Pancreas (tissue), 10 donors: ENCODE results near the gene CTCFL. TPM values are rescaled to one million over a fixed set of nuclear protein-coding genes. Genes with fewer than 3 reads are reported as not detected.

Experiments
- ATAC-seq, 4 donors: fragments of 200-7000 bp; cut with Tn5 transposase; one replicate each; pipeline versions ENCODE4 v1.8.0 to v1.9.1; 2020; ENCODE audit warnings: mild to moderate bottlenecking in 4 of 4, moderate library complexity in 4 of 4
- DNase-seq, 6 donors: peaks; one replicate each; pipeline ENCODE4 v3.0.0-alpha.2; 2020
- FAIRE-seq: peaks from 2 replicates; lab custom pipeline; 2012; peaks lifted over from hg19 to GRCh38; lab: Jason Lieb, UNC
- H3K27ac ChIP-seq, 4 donors: fragments of 200-600 bp; sonication (generic); 1 replicate in 3 of 4; 2 replicates in 1 of 4; pipeline versions ENCODE4 v1.5.0 to v1.8.0; 2020
- H3K27me3 ChIP-seq, 4 donors: fragments of 200-600 bp; one replicate each; pipeline ENCODE4 v1.8.0; 2021
- H3K36me3 ChIP-seq, 3 donors: fragments of 200-600 bp; sonication (generic) in 1 of 3; one replicate each; pipeline versions ENCODE4 v1.5.0 to v1.8.0; 2020 to 2021
- H3K4me1 ChIP-seq, 3 donors: fragments of 200-600 bp; one replicate each; pipeline ENCODE4 v1.8.0; 2021
- H3K4me3 ChIP-seq, 4 donors: fragments of 200-600 bp; sonication (generic) in 2 of 4; one replicate each; pipeline versions ENCODE4 v1.5.0 to v1.8.0; 2020 to 2021
- H3K9me3 ChIP-seq, 4 donors: fragments of 200-600 bp; one replicate each; pipeline ENCODE4 v1.8.0; 2021
- whole genome bisulfite sequencing, 2 donors: extraction: QIAGEN DNeasy Blood & Tissue Kit; methylation state at CpG; one replicate each; pipeline ENCODE4 v1.1.7; 2013; 5-methylcytosine and 5-hydroxymethylcytosine counted together
- intact Hi-C, 3 donors: fragments of 100-400 bp; cut with DNase I; formaldehyde crosslinking; loops; one replicate each; pipeline versions ENCODE4 v1.11.1 to v1.14.2; 2022
- polyA plus RNA-seq, 2 donors: library from polyadenylated mRNA; stranded (reverse); fragments of 200-250 nt; gene quantifications; one replicate each; pipeline ENCODE4 v1.2.3, GENCODE V29; 2013
- total RNA-seq, 6 donors: library from RNA; stranded (reverse); fragmentation: NEBNext Ultra II Directional in 4 of 6; extraction: Animal tissue kit (Norgen Biotek cat#: 25700) in 4 of 6; gene quantifications; one replicate each; pipeline versions ENCODE4 v1.2.1 to v1.2.4, GENCODE V29; 2021 to 2023
- TF ChIP-seq, protein P1 (sequence below), 4 donors: fragments of 200-600 bp; sonication (generic) in 3 of 4; IDR thresholded peaks; one replicate each; pipeline versions ENCODE4 v1.5.0 to v1.8.0; 2021; ENCODE audit warnings: antibody characterized with exemption in 4 of 4
- donor health status: healthy with polysubstance abuse.
- donor health status: DM: no; HTN: no; CAD: no; lungs with moderate emphysema.
- donor health status: DM: no; HTN: no; CAD: no.
- donor health status: control.
- donor health status: control.
- donor health status: Bipolar disorder and iron deficiency.
- donor health status: DM: yes; HTN: yes; CAD: no.
- donor health status: DM: no; HTN: no; CAD: no.
- donor health status: DM: no; HTN: no; CAD: no.
- donor health status: DM: yes; HTN: yes; CAD: no.

CTCFL gene
- total and polyA plus RNA-seq, 8 donors, result 0.16 TPM; not detected in 7

DNA sequence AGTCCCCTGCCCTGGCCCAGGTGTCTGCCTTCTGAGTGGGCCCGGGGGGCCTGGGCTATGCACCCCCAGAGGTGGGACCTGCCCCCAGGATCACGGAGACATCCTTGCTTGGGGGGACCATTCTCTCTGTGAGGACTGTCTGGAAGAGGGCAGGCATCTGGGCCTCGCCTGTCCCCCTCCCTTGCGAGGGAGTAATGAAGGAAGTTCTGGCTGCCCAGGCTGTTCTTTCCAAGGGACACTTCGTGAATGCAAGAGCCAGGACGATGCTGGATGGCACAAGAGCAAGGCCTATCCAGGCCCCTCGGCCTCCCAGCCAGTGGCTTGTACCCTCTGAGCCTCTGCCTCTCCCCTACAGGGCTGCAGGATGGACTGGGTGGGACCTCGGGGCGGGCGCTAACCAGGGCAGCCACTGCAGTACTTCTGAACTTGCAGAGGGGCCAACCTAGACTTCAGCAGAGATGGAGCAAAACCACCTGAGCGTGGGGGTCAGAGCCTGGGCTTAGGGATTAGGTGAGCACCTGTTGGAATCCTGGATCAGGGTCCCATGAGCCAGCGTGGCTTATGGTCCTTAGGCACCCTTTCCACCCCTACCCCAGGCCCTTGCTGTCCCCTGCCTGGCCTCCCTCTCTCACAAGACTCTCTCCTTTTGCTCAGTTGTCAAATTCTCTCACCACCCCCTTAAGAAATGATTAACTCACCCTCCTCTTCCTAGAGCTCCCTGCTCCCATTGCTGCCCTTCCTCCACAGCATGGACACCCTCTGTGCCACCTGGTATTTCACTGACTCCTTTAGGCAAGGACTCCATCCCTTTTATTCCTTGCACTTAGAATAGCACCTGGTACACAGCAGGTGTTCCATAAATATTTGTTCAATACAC lies 53.2 kb downstream of the CTCFL start:
- Histone ChIP-seq H3K27ac (no peak overlapping the region), H3K36me3 (no peaks in the 10 kb centered on the region), H3K27me3 (no peaks in the 10 kb centered on the region), H3K4me3 (no peak overlapping the region), H3K4me1 (no peaks in the 10 kb centered on the region), H3K9me3 (no peaks in the 10 kb centered on the region)
- no peak for FAIRE-seq
- peak in 2 of 6 donors; percentile 21 to 34 for DNase-seq
- ATAC-seq, result no peak
- TF ChIP-seq, protein P1, sequence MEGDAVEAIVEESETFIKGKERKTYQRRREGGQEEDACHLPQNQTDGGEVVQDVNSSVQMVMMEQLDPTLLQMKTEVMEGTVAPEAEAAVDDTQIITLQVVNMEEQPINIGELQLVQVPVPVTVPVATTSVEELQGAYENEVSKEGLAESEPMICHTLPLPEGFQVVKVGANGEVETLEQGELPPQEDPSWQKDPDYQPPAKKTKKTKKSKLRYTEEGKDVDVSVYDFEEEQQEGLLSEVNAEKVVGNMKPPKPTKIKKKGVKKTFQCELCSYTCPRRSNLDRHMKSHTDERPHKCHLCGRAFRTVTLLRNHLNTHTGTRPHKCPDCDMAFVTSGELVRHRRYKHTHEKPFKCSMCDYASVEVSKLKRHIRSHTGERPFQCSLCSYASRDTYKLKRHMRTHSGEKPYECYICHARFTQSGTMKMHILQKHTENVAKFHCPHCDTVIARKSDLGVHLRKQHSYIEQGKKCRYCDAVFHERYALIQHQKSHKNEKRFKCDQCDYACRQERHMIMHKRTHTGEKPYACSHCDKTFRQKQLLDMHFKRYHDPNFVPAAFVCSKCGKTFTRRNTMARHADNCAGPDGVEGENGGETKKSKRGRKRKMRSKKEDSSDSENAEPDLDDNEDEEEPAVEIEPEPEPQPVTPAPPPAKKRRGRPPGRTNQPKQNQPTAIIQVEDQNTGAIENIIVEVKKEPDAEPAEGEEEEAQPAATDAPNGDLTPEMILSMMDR (IDR thresholded peaks at IDR 0.05), result no peak
- intact Hi-C loops, result no loop called here
- 57 to 73% methylated on average over 12 of the region's 12 CpGs for WGBS, 2 donors

DNA sequence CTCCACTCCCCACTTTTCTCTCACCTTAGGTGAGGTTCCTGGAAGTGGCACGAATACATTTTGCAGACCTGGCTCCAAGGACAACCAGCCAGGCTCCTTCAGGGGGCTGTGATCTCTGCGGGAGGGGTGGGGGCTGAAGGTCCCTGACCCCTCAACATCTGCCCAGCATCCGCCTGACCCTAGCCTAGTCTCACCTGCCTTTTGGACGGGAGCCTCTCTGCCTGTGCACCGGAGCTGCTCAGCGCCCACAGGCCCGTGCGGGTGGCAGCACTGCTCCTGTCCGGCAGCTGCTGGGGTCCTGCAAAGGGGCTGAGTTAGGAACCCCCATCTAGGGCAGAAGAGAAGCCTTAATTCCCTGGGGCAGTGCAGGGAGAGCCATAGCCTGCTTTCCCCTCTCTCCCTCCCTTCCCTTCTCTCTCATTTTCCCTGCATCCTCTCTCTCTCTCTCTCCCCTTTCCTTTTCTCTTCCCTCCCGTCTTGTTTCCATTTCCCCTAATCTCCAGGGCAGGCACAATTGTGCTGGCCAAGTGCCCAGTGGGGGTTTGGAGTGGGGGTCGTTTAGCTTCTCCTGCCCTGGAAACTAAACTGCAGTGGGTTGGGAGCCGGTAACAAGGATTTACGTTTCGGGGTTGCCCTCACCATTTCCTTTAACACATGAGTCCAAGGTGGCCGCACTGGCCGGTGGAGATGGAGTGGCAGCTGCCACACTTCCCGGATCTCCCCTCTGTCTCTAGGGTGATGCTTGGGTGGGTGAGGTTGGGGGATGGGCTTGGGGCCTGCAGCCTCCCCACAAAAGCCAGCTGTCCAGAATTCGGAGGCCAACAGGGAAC lies 54.1 kb downstream of the CTCFL start:
- Histone ChIP-seq H3K27me3 (no peaks in the 10 kb centered on the region), H3K4me3 (no peak overlapping the region), H3K9me3 (no peaks in the 10 kb centered on the region), H3K27ac (no peak overlapping the region), H3K4me1 (no peaks in the 10 kb centered on the region), H3K36me3 (no peaks in the 10 kb centered on the region)
- intact Hi-C loops, result no loop called here
- FAIRE-seq (no peak), ATAC-seq (no peak), DNase-seq (peak in 1 of 6 donors; percentile 47)
- TF ChIP-seq, protein P1 (IDR thresholded peaks at IDR 0.05), result no peak
- 54 to 71% methylated on average over 17 to 18 of the region's 18 CpGs for WGBS, 2 donors

DNA sequence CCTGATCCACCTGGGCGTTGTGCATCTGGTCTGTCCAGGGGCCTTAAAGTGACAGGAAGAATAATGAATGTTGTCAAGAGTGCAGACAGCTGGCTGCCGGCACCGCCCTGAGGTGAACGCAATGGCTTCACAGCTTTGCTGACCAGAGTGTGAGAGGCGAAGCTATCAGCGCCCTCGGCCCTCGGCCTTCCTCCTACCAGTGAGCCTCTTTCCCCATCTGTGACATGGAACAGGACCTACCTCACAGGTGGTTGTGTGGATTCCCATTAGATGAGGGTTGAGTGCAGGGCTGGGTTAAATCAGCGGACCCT lies 54.8 kb downstream of the CTCFL start:
- DNase-seq (no peak), FAIRE-seq (no peak), ATAC-seq (no peak)
- Histone ChIP-seq H3K27ac (no peak overlapping the region), H3K4me3 (no peak overlapping the region), H3K4me1 (no peaks in the 10 kb centered on the region), H3K27me3 (no peaks in the 10 kb centered on the region), H3K9me3 (no peaks in the 10 kb centered on the region), H3K36me3 (no peaks in the 10 kb centered on the region)
- intact Hi-C loops, result no loop called here
- 45 to 69% methylated on average over 9 of the region's 9 CpGs for WGBS, 2 donors
- TF ChIP-seq, protein P1 (IDR thresholded peaks at IDR 0.05), result no peak

DNA sequence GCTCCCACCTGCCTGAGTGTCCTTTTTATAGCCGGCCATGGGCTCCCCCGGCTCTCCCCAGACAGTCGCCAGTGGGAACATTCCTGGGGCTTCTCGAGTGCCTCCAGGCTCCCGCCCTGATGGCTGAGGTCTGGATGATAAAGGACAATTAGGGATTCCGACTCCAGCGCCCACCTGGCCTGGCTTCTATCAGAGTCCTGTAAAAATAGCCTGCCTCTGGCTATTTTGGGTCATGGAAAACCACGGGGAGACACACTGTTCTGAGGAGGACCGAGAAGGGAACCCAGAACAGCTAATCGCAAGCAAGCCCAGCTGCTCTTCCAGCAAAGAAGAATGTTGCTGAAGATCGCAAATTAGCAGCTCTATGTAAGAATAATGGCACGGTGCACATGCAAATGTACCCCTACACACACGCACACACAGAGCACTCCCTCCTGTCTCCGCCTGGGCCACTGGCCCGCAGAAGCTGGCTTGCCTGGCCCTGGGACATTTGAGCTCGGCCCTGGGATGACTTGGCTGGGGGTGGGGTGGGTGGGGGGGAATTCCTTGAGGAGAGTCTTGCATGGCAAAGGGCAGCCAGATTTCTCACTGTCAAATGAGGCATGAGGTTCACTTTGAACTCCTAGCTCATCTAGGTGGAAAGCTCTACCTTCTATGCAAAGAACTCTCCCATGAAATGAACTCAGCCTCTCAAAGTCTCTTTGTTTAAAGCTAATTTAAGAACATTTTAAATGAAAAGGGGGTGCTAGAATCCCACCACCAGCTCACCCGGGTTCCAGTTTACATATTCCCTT lies 55.3 kb downstream of the CTCFL start:
- DNase-seq (peak in 1 of 6 donors; percentile 31), ATAC-seq (no peak), FAIRE-seq (no peak)
- intact Hi-C loops, result no loop called here
- no peaks in the 10 kb centered on the region for H3K4me1 ChIP-seq
- no peaks in the 10 kb centered on the region for H3K36me3 ChIP-seq
- H3K9me3 ChIP-seq, result no peaks in the 10 kb centered on the region
- H3K27ac ChIP-seq, result no peak overlapping the region
- no peaks in the 10 kb centered on the region for H3K27me3 ChIP-seq
- no peak overlapping the region for H3K4me3 ChIP-seq
- 32 to 56% methylated on average over 17 of the region's 17 CpGs for WGBS, 2 donors
- TF ChIP-seq, protein P1 (IDR thresholded peaks at IDR 0.05), result no peak
